ENCODE results near the gene TNK1. TPM values are rescaled to one million over a fixed set of nuclear protein-coding genes. Genes with fewer than 3 reads are reported as not detected.
A peak's percentile ranks its signal among the peaks of the same experiment; 100 is the strongest.

Gene TNK1
- total RNA-seq, 1 donor from 2014 or later, result 1.7 TPM

- Mint-ChIP-seq H3K36me3 (ENCODE audit: low read depth, unreplicated experiment) (no peaks in the 10 kb centered on the region), H3K4me1 (ENCODE audit: unreplicated experiment) (peaks cover 10% of the 10 kb centered on the region), H3K27me3 (ENCODE audit: unreplicated experiment) (peaks cover 16% of the 10 kb centered on the region), H3K9me3 (ENCODE audit: unreplicated experiment) (no peaks in the 10 kb centered on the region), H3K4me3 (ENCODE audit: unreplicated experiment) (peak overlapping the region; percentile 91), H3K27ac (ENCODE audit: unreplicated experiment) (peak overlapping the region; percentile 70)
- DNase-seq (ENCODE audit: low spot score), result no peak
- no peak for TF ChIP-seq CTCF (IDR thresholded peaks at IDR 0.05; ENCODE audit: unreplicated experiment)
Measured at GRCh38 chr17:7352503-7352889, 28.4 kb upstream of the TNK1 start.

- H3K4me1 Mint-ChIP-seq (ENCODE audit: unreplicated experiment), result peaks cover 10% of the 10 kb centered on the region
- no peak for TF ChIP-seq CTCF (IDR thresholded peaks at IDR 0.05; ENCODE audit: unreplicated experiment)
- H3K9me3 Mint-ChIP-seq (ENCODE audit: unreplicated experiment), result no peaks in the 10 kb centered on the region
- no peak for DNase-seq (ENCODE audit: low spot score)
- peak overlapping the region; percentile 70 for H3K27ac Mint-ChIP-seq (ENCODE audit: unreplicated experiment)
- H3K36me3 Mint-ChIP-seq (ENCODE audit: low read depth, unreplicated experiment), result no peaks in the 10 kb centered on the region
- H3K27me3 Mint-ChIP-seq (ENCODE audit: unreplicated experiment), result peaks cover 16% of the 10 kb centered on the region
- peak overlapping the region; percentile 91 for H3K4me3 Mint-ChIP-seq (ENCODE audit: unreplicated experiment)
Measured at GRCh38 chr17:7352910-7353635, 27.8 kb upstream of the TNK1 start.

- no peak for DNase-seq (ENCODE audit: low spot score)
- no peak for TF ChIP-seq CTCF (IDR thresholded peaks at IDR 0.05; ENCODE audit: unreplicated experiment)
- Mint-ChIP-seq H3K4me1 (ENCODE audit: unreplicated experiment) (peaks cover 16% of the 10 kb centered on the region), H3K4me3 (ENCODE audit: unreplicated experiment) (peak overlapping the region; percentile 73), H3K27ac (ENCODE audit: unreplicated experiment) (no peak overlapping the region), H3K36me3 (ENCODE audit: low read depth, unreplicated experiment) (no peaks in the 10 kb centered on the region), H3K27me3 (ENCODE audit: unreplicated experiment) (peaks cover 16% of the 10 kb centered on the region), H3K9me3 (ENCODE audit: unreplicated experiment) (no peaks in the 10 kb centered on the region)
Measured at GRCh38 chr17:7354262-7354843, 26.5 kb upstream of the TNK1 start.

- Mint-ChIP-seq H3K27me3 (ENCODE audit: unreplicated experiment) (peaks cover 10% of the 10 kb centered on the region), H3K9me3 (ENCODE audit: unreplicated experiment) (no peaks in the 10 kb centered on the region), H3K36me3 (ENCODE audit: low read depth, unreplicated experiment) (no peaks in the 10 kb centered on the region), H3K27ac (ENCODE audit: unreplicated experiment) (no peak within 1 kb of the TSS), H3K4me3 (ENCODE audit: unreplicated experiment) (peak within 1 kb of the TSS; percentile 73), H3K4me1 (ENCODE audit: unreplicated experiment) (peaks cover 15% of the 10 kb centered on the region)
- no peak for DNase-seq (ENCODE audit: low spot score)
- TF ChIP-seq CTCF (IDR thresholded peaks at IDR 0.05; ENCODE audit: unreplicated experiment), result no peak
Measured at GRCh38 chr17:7355053-7355452, 25.8 kb upstream of the TNK1 start, which contains the start of gene TMEM95. Gene TMEM95, plus strand, starts transcription at chr17:7355156. Its CDS starts 49 bp downstream, at chr17:7355205.

GRCh38 chr17:7355573-7355972, 25.3 kb upstream of the TNK1 start:
- DNase-seq (ENCODE audit: low spot score), result no peak
- peaks cover 10% of the 10 kb centered on the region for H3K27me3 Mint-ChIP-seq (ENCODE audit: unreplicated experiment)
- H3K36me3 Mint-ChIP-seq (ENCODE audit: low read depth, unreplicated experiment), result no peaks in the 10 kb centered on the region
- H3K4me1 Mint-ChIP-seq (ENCODE audit: unreplicated experiment), result peaks cover 15% of the 10 kb centered on the region
- no peak overlapping the region for H3K4me3 Mint-ChIP-seq (ENCODE audit: unreplicated experiment)
- no peak overlapping the region for H3K27ac Mint-ChIP-seq (ENCODE audit: unreplicated experiment)
- H3K9me3 Mint-ChIP-seq (ENCODE audit: unreplicated experiment), result no peaks in the 10 kb centered on the region
- TF ChIP-seq CTCF (IDR thresholded peaks at IDR 0.05; ENCODE audit: unreplicated experiment), result no peak
